Activated CD4-positive, alpha-beta T cell treated with anti-CD3 and anti-CD28 coated beads, Interleukin-2, Interleukin-6, amounts not matched to agents 100 ng/mL and 50 ng/mL, durations not matched to agents 16 hours and 8 hours (primary cell): Measurements from ENCODE around the gene IKBKE.

ENCODE experiments used
- DNase-seq: peaks from one replicate; pipeline ENCODE4 v3.0.0-alpha.2; 2020

The IKBKE gene

GRCh38 chr1:206497774-206498173 lies 27.5 kb downstream of the IKBKE start:
- no peak for DNase-seq

GRCh38 chr1:206498685-206499084 lies 28.4 kb downstream of the IKBKE start:
- DNase-seq, result no peak

- no peak for DNase-seq
Measured at GRCh38 chr1:206500046-206500445, 29.8 kb downstream of the IKBKE start.

- no peak for DNase-seq
Measured at GRCh38 chr1:206501881-206502280, 31.6 kb downstream of the IKBKE start.

- no peak for DNase-seq
Measured at GRCh38 chr1:206502403-206502802, 32.1 kb downstream of the IKBKE start.

GRCh38 chr1:206502812-206503211 lies 32.5 kb downstream of the IKBKE start:
- DNase-seq, result no peak

GRCh38 chr1:206503591-206504362 lies 33.5 kb downstream of the IKBKE start:
- peak; percentile 86 for DNase-seq

GRCh38 chr1:206504363-206504713 lies 34.1 kb downstream of the IKBKE start:
- DNase-seq, result no peak

GRCh38 chr1:206505702-206506355 lies 35.6 kb downstream of the IKBKE start:
- DNase-seq, result no peak

GRCh38 chr1:206506405-206507283 lies 36.4 kb downstream of the IKBKE start:
- peak; percentile 23 for DNase-seq

- DNase-seq, result peak; percentile 91
Measured at GRCh38 chr1:206507284-206508129, 37.2 kb downstream of the IKBKE start, which contains the start of gene RASSF5. RASSF5 (plus strand) TSS chr1:206507531; CDS start chr1:206507603, 72 bp downstream.

- no peak for DNase-seq
Measured at GRCh38 chr1:206508130-206508889, 38.0 kb downstream of the IKBKE start.

- no peak for DNase-seq
Measured at GRCh38 chr1:206508956-206509355, 38.7 kb downstream of the IKBKE start.

- DNase-seq, result no peak
Measured at GRCh38 chr1:206509612-206510257, 39.5 kb downstream of the IKBKE start.

- no peak for DNase-seq
Measured at GRCh38 chr1:206510371-206510770, 40.1 kb downstream of the IKBKE start.

GRCh38 chr1:206511362-206512057 lies 41.2 kb downstream of the IKBKE start:
- no peak for DNase-seq

- DNase-seq, result no peak
Measured at GRCh38 chr1:206512058-206512850, 42.0 kb downstream of the IKBKE start.

GRCh38 chr1:206512851-206513180 lies 42.5 kb downstream of the IKBKE start:
- DNase-seq, result no peak

- DNase-seq, result no peak
Measured at GRCh38 chr1:206513312-206514111, 43.2 kb downstream of the IKBKE start.
